Gastroesophageal sphincter (tissue), 4 donors: ENCODE measurements around the gene FSTL1. TPM values are rescaled to one million over a fixed set of nuclear protein-coding genes. Genes with fewer than 3 reads are reported as not detected.

Experiments used
- ATAC-seq: fragments of 150-250 bp; one replicate; pipeline ENCODE4 v1.9.1; 2016; ENCODE audit warnings: mild to moderate bottlenecking, moderate library complexity
- H3K27ac ChIP-seq, 4 donors: fragments of 200-600 bp; sonication (generic) in 3 of 4; 1 replicate in 3 of 4; 2 replicates in 1 of 4; pipeline ENCODE4 v1.5.1; 2016 to 2019
- H3K27me3 ChIP-seq: fragments of 200-600 bp; sonication (generic); one replicate; pipeline ENCODE4 v1.5.1; 2019
- H3K36me3 ChIP-seq, 2 donors: fragments of 200-600 bp; sonication (generic); one replicate each; pipeline ENCODE4 v1.5.1; 2019; ENCODE audit warnings: control low read depth in 1 of 2
- H3K4me1 ChIP-seq, 3 donors: fragments of 200-600 bp; sonication (generic); 1 replicate in 2 of 3; 2 replicates in 1 of 3; pipeline ENCODE4 v1.5.1; 2016 to 2019; ENCODE audit warnings: control low read depth in 2 of 3
- H3K4me3 ChIP-seq, 2 donors: fragments of 200-600 bp; sonication (generic); one replicate each; pipeline ENCODE4 v1.5.1; 2019; ENCODE audit warnings: mild to moderate bottlenecking in 1 of 2, moderate library complexity in 1 of 2
- H3K9me3 ChIP-seq, 3 donors: fragments of 200-600 bp; sonication (generic); one replicate each; pipeline ENCODE4 v1.5.1; 2017 to 2019; ENCODE audit warnings: control low read depth in 2 of 3
- CTCF ChIP-seq, 4 experiments: fragments of 200-600 bp in 2 of 4; fragments of 450-650 bp in 2 of 4; sonication (generic) in 1 of 4; IDR thresholded peaks; one replicate each; pipeline ENCODE4 v1.5.1; 2017 to 2019; ENCODE audit warnings: antibody characterized with exemption in 4 of 4, mild to moderate bottlenecking in 2 of 4, moderate library complexity in 2 of 4
- EP300 ChIP-seq: sonication (generic); formaldehyde crosslinking; IDR thresholded peaks from one replicate; pipeline ENCODE4 v1.6.1; 2017; ENCODE audit warnings: antibody characterized with exemption, mild to moderate bottlenecking
- POLR2A ChIP-seq, 2 donors: fragments of 450-650 bp; IDR thresholded peaks; one replicate each; pipeline ENCODE4 v1.6.1; 2017; ENCODE audit warnings: antibody characterized with exemption in 2 of 2, mild to moderate bottlenecking in 2 of 2, moderate library complexity in 1 of 2
- POLR2AphosphoS5 ChIP-seq: sonication (generic); formaldehyde crosslinking; IDR thresholded peaks from one replicate; pipeline ENCODE4 v1.6.1; 2017; ENCODE audit warnings: antibody characterized with exemption
- WGBS, 2 donors: methylation state at CpG; one replicate each; pipeline ENCODE4 v1.1.5; 2018; ENCODE audit warnings: low coverage in 1 of 2; 5-methylcytosine and 5-hydroxymethylcytosine counted together
- total RNA-seq, 4 donors: library from RNA; depleted of rRNA; stranded (reverse); fragments of >200 nt; gene quantifications; one replicate each; pipeline ENCODE4 v1.1.0, GENCODE V29; 2016

Gene FSTL1
- total RNA-seq, 4 donors from 2014 or later: 343 to 1,189 (median 766) TPM

DNA sequence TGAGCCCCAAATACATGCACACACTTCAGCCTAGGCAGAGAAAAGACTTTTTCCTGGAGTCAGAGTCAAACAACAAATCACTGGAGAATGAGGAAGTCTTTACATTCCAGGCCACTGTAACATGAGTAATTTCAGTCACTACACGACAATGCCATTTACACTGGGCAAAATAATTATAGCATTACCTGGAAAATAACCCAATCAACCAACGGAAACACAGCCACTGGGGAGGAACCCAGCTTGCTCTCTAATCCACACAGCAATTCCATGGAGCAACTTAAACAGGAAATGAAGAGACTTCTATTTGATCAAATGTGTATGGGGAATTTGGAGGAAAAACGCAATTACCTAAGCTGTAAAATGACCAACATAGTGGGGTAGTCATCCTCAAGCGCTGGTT lies 15.2 kb downstream of the FSTL1 start:
- no peaks in the 10 kb centered on the region for H3K27me3 ChIP-seq
- TF ChIP-seq EP300 (no peak), POLR2AphosphoS5 (peak; percentile 35)
- peaks cover 0 to 30% of the 10 kb centered on the region in 2 donors for H3K36me3 ChIP-seq
- peaks cover 57 to 100% (median 87%) of the 10 kb centered on the region in 3 donors for H3K4me1 ChIP-seq
- ATAC-seq: no peak
- H3K27ac ChIP-seq: peak overlapping the region; percentile 62 to 91 (median 78)
- H3K9me3 ChIP-seq: no peaks in the 10 kb centered on the region
- H3K4me3 ChIP-seq: no peak overlapping the region
- WGBS, 2 donors: 32 to 36% methylated on average over 4 of the region's 4 CpGs

- ATAC-seq: no peak
- Histone ChIP-seq H3K4me1 (peaks cover 61 to 100% (median 86%) of the 10 kb centered on the region in 3 donors), H3K4me3 (no peak overlapping the region), H3K27me3 (no peaks in the 10 kb centered on the region), H3K9me3 (no peaks in the 10 kb centered on the region), H3K36me3 (peaks cover 0 to 33% of the 10 kb centered on the region in 2 donors), H3K27ac (peak overlapping the region; percentile 70 to 91 (median 85))
- 56 to 84% methylated on average over 2 to 4 of the region's 4 CpGs for WGBS, 2 donors
- TF ChIP-seq POLR2A (IDR thresholded peaks at IDR 0.05) (no peak), EP300 (no peak), POLR2AphosphoS5 (no peak), CTCF (IDR thresholded peaks at IDR 0.05) (no peak)
These were observed 17.0 kb downstream of the FSTL1 start for GRCh38 chr3:120433662-120434331.

- H3K9me3 ChIP-seq: no peaks in the 10 kb centered on the region
- 33 to 46% methylated on average over 4 of the region's 4 CpGs for WGBS, 2 donors
- H3K27me3 ChIP-seq: no peaks in the 10 kb centered on the region
- ATAC-seq: peak; percentile 80
- no peak for TF ChIP-seq CTCF (IDR thresholded peaks at IDR 0.05)
- no peak for TF ChIP-seq POLR2A (IDR thresholded peaks at IDR 0.05)
- peak; percentile 55 for TF ChIP-seq POLR2AphosphoS5
- no peak for TF ChIP-seq EP300
- peak overlapping the region; percentile 70 to 91 (median 85) for H3K27ac ChIP-seq
- H3K4me1 ChIP-seq: peaks cover 59 to 100% (median 78%) of the 10 kb centered on the region in 3 donors
- H3K36me3 ChIP-seq: peaks cover 0 to 37% of the 10 kb centered on the region in 2 donors
- H3K4me3 ChIP-seq: no peak overlapping the region
These were observed 18.5 kb downstream of the FSTL1 start for GRCh38 chr3:120432150-120432860.

- peaks cover 0 to 35% of the 10 kb centered on the region in 2 donors for H3K36me3 ChIP-seq
- TF ChIP-seq POLR2AphosphoS5 (peak; percentile 12), POLR2A (IDR thresholded peaks at IDR 0.05) (no peak), CTCF (IDR thresholded peaks at IDR 0.05) (no peak), EP300 (no peak)
- 33 to 43% methylated on average over 1 of the region's 1 CpG for WGBS, 2 donors
- no peak for ATAC-seq
- H3K4me3 ChIP-seq: no peak overlapping the region
- peak overlapping the region; percentile 63 to 91 (median 78) for H3K27ac ChIP-seq
- no peaks in the 10 kb centered on the region for H3K9me3 ChIP-seq
- H3K4me1 ChIP-seq: peaks cover 53 to 100% (median 78%) of the 10 kb centered on the region in 3 donors
- no peaks in the 10 kb centered on the region for H3K27me3 ChIP-seq
These were observed 20.9 kb downstream of the FSTL1 start for GRCh38 chr3:120429921-120430361.

DNA sequence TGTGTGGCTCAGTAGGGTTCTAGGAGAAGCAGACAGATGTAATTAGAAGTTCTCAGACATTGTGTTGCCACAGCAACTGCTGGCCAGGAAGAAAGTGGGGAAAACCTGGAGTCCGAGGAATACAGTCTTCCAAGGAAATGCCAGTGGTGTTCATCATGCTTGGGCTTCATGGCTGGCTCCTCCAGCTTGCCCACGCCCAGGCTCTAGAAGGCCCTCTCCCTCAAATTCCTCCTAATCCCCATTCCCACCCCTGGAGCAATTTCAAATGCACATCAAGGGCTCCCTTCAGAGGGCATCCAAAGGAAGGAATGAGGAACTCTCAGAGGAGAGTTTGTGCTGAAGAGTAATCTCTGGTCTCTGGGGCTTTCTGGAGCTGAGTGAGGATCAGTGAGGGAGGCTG lies 21.9 kb downstream of the FSTL1 start:
- Histone ChIP-seq H3K9me3 (no peaks in the 10 kb centered on the region), H3K27me3 (no peaks in the 10 kb centered on the region), H3K4me3 (no peak overlapping the region), H3K27ac (peak overlapping the region; percentile 63 to 91 (median 78)), H3K36me3 (peaks cover 0 to 25% of the 10 kb centered on the region in 2 donors), H3K4me1 (peaks cover 60 to 100% (median 77%) of the 10 kb centered on the region in 3 donors)
- no peak for TF ChIP-seq CTCF (IDR thresholded peaks at IDR 0.05)
- TF ChIP-seq POLR2AphosphoS5: no peak
- TF ChIP-seq EP300: no peak
- TF ChIP-seq POLR2A (IDR thresholded peaks at IDR 0.05): no peak
- no peak for ATAC-seq
- 68% methylated on average over 2 of the region's 2 CpGs; no CpG with 5 or more reads in 1 of the 2 donors for WGBS, 2 donors
